Spinal cord (tissue), 10 donors: Measurements from ENCODE around the gene NEDD9. TPM values are rescaled to one million over a fixed set of nuclear protein-coding genes. Genes with fewer than 3 reads are reported as not detected.
A peak's percentile ranks its signal among the peaks of the same experiment; 100 is the strongest.

Experiments
- DNase-seq, 6 donors: peaks; one replicate each; pipeline versions ENCODE4 v3.0.0 to v3.0.0-alpha.2; 2013 to 2015; ENCODE audit warnings: low spot score in 6 of 6, low read depth in 4 of 6
- H3K27ac ChIP-seq: one replicate; pipeline ENCODE4 v1.5.1; 2013; ENCODE audit warnings: low read depth, low read length, control low read depth
- H3K27me3 ChIP-seq: one replicate; pipeline ENCODE4 v1.6.1; 2013; ENCODE audit warnings: low read length; ENCODE audit not compliant: control insufficient read depth, insufficient read depth
- H3K36me3 ChIP-seq: one replicate; pipeline ENCODE4 v1.6.1; 2013; ENCODE audit warnings: low read length; ENCODE audit not compliant: control insufficient read depth, insufficient read depth
- H3K4me1 ChIP-seq: one replicate; pipeline ENCODE4 v1.6.1; 2013; ENCODE audit warnings: low read length; ENCODE audit not compliant: control insufficient read depth, insufficient read depth
- H3K4me3 ChIP-seq: one replicate; pipeline ENCODE4 v1.5.1; 2013; ENCODE audit warnings: low read depth, low read length, control low read depth
- H3K9me3 ChIP-seq: one replicate; pipeline ENCODE4 v1.6.1; 2013; ENCODE audit warnings: low read length; ENCODE audit not compliant: control insufficient read depth, insufficient read depth
- WGBS: methylation state at CpG from one replicate; pipeline ENCODE4 v1.1.5; 2013; ENCODE audit warnings: missing lambda C conversion rate; ENCODE audit not compliant: insufficient coverage; 5-methylcytosine and 5-hydroxymethylcytosine counted together
- polyA plus RNA-seq, 2 donors: library from polyadenylated mRNA; unstranded; fragments of 120-200 nt; gene quantifications; one replicate each; pipeline ENCODE4 v1.2.1, GENCODE V29; 2013; ENCODE audit not compliant: insufficient read length in 2 of 2
- total RNA-seq, 2 donors: library from RNA; depleted of rRNA in 1 of 2; stranded (reverse); fragments of 120-200 nt in 1 of 2; fragments of >200 nt in 1 of 2; gene quantifications; one replicate each; pipeline versions ENCODE4 v1.2.3 to v1.2.4, GENCODE V29; 2013 to 2014
- donor health status: healthy.

Gene NEDD9
- total and polyA plus RNA-seq, 4 donors = 9.0 to 25.4 (median 15.0) TPM

GRCh38 chr6:11230158-11231107 is 2.0 kb downstream of the NEDD9 start:
- 41% methylated on average over 5 of the region's 9 CpGs for WGBS
- no peak for DNase-seq
- Histone ChIP-seq H3K4me1 (peaks cover 16% of the 10 kb centered on the region), H3K36me3 (no peaks in the 10 kb centered on the region), H3K27me3 (peaks cover 2% of the 10 kb centered on the region), H3K27ac (peak overlapping the region; percentile 96), H3K4me3 (peak overlapping the region; percentile 70), H3K9me3 (no peaks in the 10 kb centered on the region)

GRCh38 chr6:11229655-11230046 is 2.8 kb downstream of the NEDD9 start:
- H3K27ac ChIP-seq = peak overlapping the region; percentile 96
- no peaks in the 10 kb centered on the region for H3K9me3 ChIP-seq
- peaks cover 16% of the 10 kb centered on the region for H3K4me1 ChIP-seq
- H3K27me3 ChIP-seq = peaks cover 2% of the 10 kb centered on the region
- H3K4me3 ChIP-seq = peak overlapping the region; percentile 70
- no CpG with 5 or more reads among the region's 5 CpGs for WGBS
- DNase-seq = no peak
- H3K36me3 ChIP-seq = no peaks in the 10 kb centered on the region

GRCh38 chr6:11228935-11229654 is 3.4 kb downstream of the NEDD9 start:
- Histone ChIP-seq H3K4me3 (peak overlapping the region; percentile 70), H3K9me3 (no peaks in the 10 kb centered on the region), H3K27me3 (peaks cover 2% of the 10 kb centered on the region), H3K4me1 (peaks cover 16% of the 10 kb centered on the region), H3K36me3 (no peaks in the 10 kb centered on the region), H3K27ac (no peak overlapping the region)
- peak in 2 of 6 donors; percentile 63 to 75 for DNase-seq
- WGBS = 25% methylated on average over 16 of the region's 20 CpGs

- no peaks in the 10 kb centered on the region for H3K36me3 ChIP-seq
- peaks cover 10% of the 10 kb centered on the region for H3K4me1 ChIP-seq
- H3K4me3 ChIP-seq = no peak overlapping the region
- H3K27ac ChIP-seq = no peak overlapping the region
- peaks cover 2% of the 10 kb centered on the region for H3K27me3 ChIP-seq
- WGBS = 71% methylated on average over 5 of the region's 5 CpGs
- DNase-seq = no peak
- H3K9me3 ChIP-seq = no peaks in the 10 kb centered on the region
Measured at GRCh38 chr6:11227698-11228097, 4.8 kb downstream of the NEDD9 start.

- Histone ChIP-seq H3K4me1 (peaks cover 5% of the 10 kb centered on the region), H3K36me3 (no peaks in the 10 kb centered on the region), H3K9me3 (no peaks in the 10 kb centered on the region), H3K27ac (peak overlapping the region; percentile 50), H3K27me3 (peaks cover 2% of the 10 kb centered on the region), H3K4me3 (no peak overlapping the region)
- WGBS = no CpG with 5 or more reads among the region's 3 CpGs
- peak in 1 of 6 donors; percentile 76 for DNase-seq
Measured at GRCh38 chr6:11226005-11226404, 6.5 kb downstream of the NEDD9 start.

- Histone ChIP-seq H3K9me3 (no peaks in the 10 kb centered on the region), H3K27me3 (no peaks in the 10 kb centered on the region), H3K4me1 (peaks cover 5% of the 10 kb centered on the region), H3K27ac (no peak overlapping the region), H3K4me3 (no peak overlapping the region), H3K36me3 (no peaks in the 10 kb centered on the region)
- WGBS = no CpG with 5 or more reads among the region's 4 CpGs
- no peak for DNase-seq
Measured at GRCh38 chr6:11224966-11225463, 7.5 kb downstream of the NEDD9 start.

- DNase-seq = no peak
- 91% methylated on average over 4 of the region's 9 CpGs for WGBS
- Histone ChIP-seq H3K4me3 (no peak overlapping the region), H3K4me1 (peaks cover 4% of the 10 kb centered on the region), H3K36me3 (no peaks in the 10 kb centered on the region), H3K27ac (no peak overlapping the region), H3K9me3 (no peaks in the 10 kb centered on the region), H3K27me3 (no peaks in the 10 kb centered on the region)
Measured at GRCh38 chr6:11224252-11224965, 8.1 kb downstream of the NEDD9 start.

- Histone ChIP-seq H3K4me1 (no peaks in the 10 kb centered on the region), H3K9me3 (no peaks in the 10 kb centered on the region), H3K27me3 (no peaks in the 10 kb centered on the region), H3K4me3 (no peak overlapping the region), H3K36me3 (no peaks in the 10 kb centered on the region), H3K27ac (no peak overlapping the region)
- WGBS = no CpG with 5 or more reads among the region's 5 CpGs
- peak in 1 of 6 donors; percentile 38 for DNase-seq
Measured at GRCh38 chr6:11223286-11223864, 9.1 kb downstream of the NEDD9 start.
